MM.1S (cell line): ENCODE data around the gene CAMK4.

ENCODE experiments used
- EZH2 ChIP-seq: fragments of 300-600 bp; sonication (generic); optimal IDR thresholded peaks from 2 replicates; pipeline ENCODE3; 2017; ENCODE audit warnings: low read depth, mild to moderate bottlenecking, antibody characterized with exemption, low read length, mixed read lengths
- TF ChIP-seq, protein P1 (sequence below): fragments of 300-600 bp; sonication (generic); IDR thresholded peaks from 2 replicates; pipeline ENCODE4 v1.5.1; 2016; ENCODE audit warnings: antibody characterized with exemption, low read length, mixed read lengths

DNA sequence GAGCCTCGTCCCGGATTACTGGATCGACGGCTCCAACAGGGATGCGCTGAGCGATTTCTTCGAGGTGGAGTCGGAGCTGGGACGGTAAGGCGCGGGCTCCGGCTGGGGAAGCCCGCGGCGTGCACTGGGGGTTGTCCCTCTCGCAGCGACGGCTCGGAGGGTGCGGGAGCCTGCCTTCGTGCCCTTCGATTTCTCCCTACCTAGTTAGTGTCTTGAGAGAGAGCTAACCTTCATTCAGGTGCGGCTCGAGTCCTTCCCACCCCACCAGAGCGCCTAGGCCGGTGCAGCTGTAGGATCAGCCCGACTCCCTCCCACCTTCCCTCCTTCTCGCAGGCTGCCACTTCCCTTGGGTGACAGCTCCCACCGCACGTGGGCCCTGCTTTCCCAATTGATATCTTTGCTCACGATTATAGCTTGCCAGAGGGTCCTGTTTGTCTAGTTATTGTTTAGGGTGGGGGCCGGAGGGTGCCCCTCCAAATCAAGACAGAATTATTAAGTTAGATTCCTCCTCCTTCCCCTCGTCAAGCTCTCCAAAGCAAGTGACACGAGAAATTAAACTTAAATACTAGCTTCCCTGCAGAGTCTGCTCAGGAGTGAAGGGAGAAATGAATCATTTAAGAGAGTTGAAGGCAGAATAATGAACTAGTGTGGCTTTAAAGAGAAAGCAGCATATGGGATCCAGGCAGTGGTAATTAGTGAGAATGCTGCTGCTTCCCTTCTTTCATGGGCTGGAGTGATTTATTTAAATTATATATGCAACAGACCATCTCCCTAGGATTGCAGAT lies 569 bp downstream of the CAMK4 start:
- TF ChIP-seq, protein P1, sequence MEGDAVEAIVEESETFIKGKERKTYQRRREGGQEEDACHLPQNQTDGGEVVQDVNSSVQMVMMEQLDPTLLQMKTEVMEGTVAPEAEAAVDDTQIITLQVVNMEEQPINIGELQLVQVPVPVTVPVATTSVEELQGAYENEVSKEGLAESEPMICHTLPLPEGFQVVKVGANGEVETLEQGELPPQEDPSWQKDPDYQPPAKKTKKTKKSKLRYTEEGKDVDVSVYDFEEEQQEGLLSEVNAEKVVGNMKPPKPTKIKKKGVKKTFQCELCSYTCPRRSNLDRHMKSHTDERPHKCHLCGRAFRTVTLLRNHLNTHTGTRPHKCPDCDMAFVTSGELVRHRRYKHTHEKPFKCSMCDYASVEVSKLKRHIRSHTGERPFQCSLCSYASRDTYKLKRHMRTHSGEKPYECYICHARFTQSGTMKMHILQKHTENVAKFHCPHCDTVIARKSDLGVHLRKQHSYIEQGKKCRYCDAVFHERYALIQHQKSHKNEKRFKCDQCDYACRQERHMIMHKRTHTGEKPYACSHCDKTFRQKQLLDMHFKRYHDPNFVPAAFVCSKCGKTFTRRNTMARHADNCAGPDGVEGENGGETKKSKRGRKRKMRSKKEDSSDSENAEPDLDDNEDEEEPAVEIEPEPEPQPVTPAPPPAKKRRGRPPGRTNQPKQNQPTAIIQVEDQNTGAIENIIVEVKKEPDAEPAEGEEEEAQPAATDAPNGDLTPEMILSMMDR = no peak
- no peak for TF ChIP-seq EZH2
